GM23248 (cell line): ENCODE measurements around the gene LHFPL2. TPM values are rescaled to one million over a fixed set of nuclear protein-coding genes. Genes with fewer than 3 reads are reported as not detected.
"Not testable (repeated sequence)": the region's sequence is repeated elsewhere in the genome, so short reads cannot be mapped to it uniquely, and the experiment has no call there.

Source experiments
- DNase-seq: peaks from one replicate; pipeline ENCODE4 v3.0.0-alpha.2; 2015
- H2AFZ ChIP-seq: fragments of 200-600 bp; sonication (generic); 2 replicates; pipeline ENCODE4 v1.6.1; 2016; ENCODE audit warnings: antibody characterized with exemption
- H3F3A ChIP-seq: fragments of 200-600 bp; sonication (generic); 2 replicates; pipeline ENCODE4 v1.6.1; 2016; ENCODE audit warnings: mild to moderate bottlenecking, antibody characterized with exemption, mixed run types; ENCODE audit not compliant: insufficient read depth
- H3K27ac ChIP-seq: fragments of 200-600 bp; sonication (generic); 2 replicates; pipeline ENCODE4 v1.5.1; 2016; ENCODE audit warnings: mild to moderate bottlenecking
- H3K27me3 ChIP-seq: fragments of 200-600 bp; sonication (generic); replicated peaks from 2 replicates; pipeline ENCODE4 v1.6.1; 2016; ENCODE audit warnings: mild to moderate bottlenecking; ENCODE audit not compliant: insufficient read depth
- H3K36me3 ChIP-seq: fragments of 200-600 bp; sonication (generic); 2 replicates; pipeline ENCODE4 v1.6.1; 2016; ENCODE audit warnings: low read depth, mild to moderate bottlenecking
- H3K4me1 ChIP-seq: fragments of 200-600 bp; sonication (generic); 2 replicates; pipeline ENCODE4 v1.6.1; 2016; ENCODE audit warnings: mild to moderate bottlenecking; ENCODE audit not compliant: insufficient read depth
- H3K4me2 ChIP-seq: fragments of 200-600 bp; sonication (generic); one replicate; pipeline ENCODE4 v1.6.1; 2016; ENCODE audit warnings: mild to moderate bottlenecking; ENCODE audit not compliant: unreplicated experiment
- H3K4me3 ChIP-seq: fragments of 200-600 bp; sonication (generic); 2 replicates; pipeline ENCODE4 v1.5.1; 2016; ENCODE audit warnings: mild to moderate bottlenecking
- H3K79me2 ChIP-seq: fragments of 200-600 bp; sonication (generic); 2 replicates; pipeline ENCODE4 v1.6.1; 2016; ENCODE audit warnings: mild to moderate bottlenecking; ENCODE audit not compliant: insufficient read depth
- H3K9ac ChIP-seq: fragments of 200-600 bp; sonication (generic); 2 replicates; pipeline ENCODE4 v1.6.1; 2016; ENCODE audit warnings: mild to moderate bottlenecking
- H3K9me2 ChIP-seq: fragments of 200-600 bp; sonication (generic); 2 replicates; pipeline ENCODE4 v1.6.1; 2016; ENCODE audit warnings: mixed run types, mild to moderate bottlenecking, moderate library complexity; ENCODE audit not compliant: insufficient read depth
- H3K9me3 ChIP-seq: fragments of 200-600 bp; sonication (generic); one replicate; pipeline ENCODE4 v1.6.1; 2017; ENCODE audit warnings: low read depth
- H4K20me1 ChIP-seq: fragments of 200-600 bp; sonication (generic); 2 replicates; pipeline ENCODE4 v1.6.0; 2016; ENCODE audit not compliant: insufficient read depth
- EZH2 ChIP-seq: fragments of 200-600 bp; sonication (generic); IDR thresholded peaks from 2 replicates; pipeline ENCODE4 v1.6.1; 2018; ENCODE audit warnings: antibody characterized with exemption, mild to moderate bottlenecking; ENCODE audit not compliant: insufficient read depth, poor library complexity, severe bottlenecking
- EZH2phosphoT487 ChIP-seq: fragments of 200-600 bp; sonication (generic); IDR thresholded peaks from 2 replicates; pipeline ENCODE4 v1.6.1; 2018; ENCODE audit warnings: antibody characterized with exemption, moderate library complexity, mild to moderate bottlenecking, low read depth; ENCODE audit not compliant: insufficient read depth
- WGBS, 2 experiments: methylation state at CpG; one replicate each; pipeline ENCODE4 v1.1.6; 2015 to 2017; ENCODE audit warnings: low lambda C conversion rate in 2 of 2, low coverage in 1 of 2; ENCODE audit errors: missing lambda C conversion rate in 2 of 2; 5-methylcytosine and 5-hydroxymethylcytosine counted together
- in situ Hi-C: fragments of 300-500 bp; cut with MboI; formaldehyde crosslinking; loops from 2 replicates; pipeline ENCODE4 v1.15.0; 2020
- polyA plus RNA-seq: library from polyadenylated mRNA; unstranded; fragments of >200 nt; fragmentation: Nextera tagmentation; extraction: Ambion mirVana; gene quantifications from 2 replicates; pipeline ENCODE4 v1.2.1, GENCODE V29; 2016
- total RNA-seq: library from RNA; depleted of rRNA; stranded (reverse); fragments of >200 nt; shearing (Covaris generic); gene quantifications from 2 replicates; pipeline ENCODE4 v1.2.3, GENCODE V29; 2014

Gene LHFPL2
- total and polyA plus RNA-seq, 2 experiments from 2014 or later: 8.0 to 13.7 TPM

DNA sequence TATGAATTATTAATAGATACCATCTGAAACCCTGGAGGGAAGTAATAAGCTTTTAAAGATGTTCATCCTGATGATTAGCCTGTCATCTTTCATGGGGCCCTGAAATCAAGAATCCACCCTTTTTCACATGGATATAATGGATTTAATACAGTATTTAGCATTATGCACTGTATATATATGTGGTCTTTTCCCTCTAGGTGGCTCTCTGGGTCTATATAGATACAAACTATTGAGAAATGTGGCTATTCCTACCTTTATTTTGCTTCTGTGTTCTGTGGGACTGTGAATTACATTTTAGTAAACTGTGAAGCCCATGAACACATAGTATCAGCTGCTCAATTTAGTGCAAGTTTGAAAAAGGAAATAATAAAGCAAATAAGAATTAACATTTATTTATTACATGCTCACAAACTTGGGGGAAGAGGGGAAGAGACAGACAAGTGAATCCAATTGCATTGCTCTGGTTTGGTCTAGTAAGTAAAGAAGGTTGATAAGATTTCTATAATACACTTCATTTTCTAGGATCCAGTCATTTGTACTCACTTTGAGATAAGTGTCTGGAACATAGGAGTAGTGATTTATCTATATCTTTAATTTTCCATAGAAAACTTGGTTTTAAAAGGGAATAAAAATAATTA is 176.0 kb downstream of the LHFPL2 start:
- peaks cover 3% of the 10 kb centered on the region; the same call in 1 of the 2 replicates for H3K4me1 ChIP-seq
- no peaks in the 10 kb centered on the region for H3K27me3 ChIP-seq
- no peaks in the 10 kb centered on the region for H3K36me3 ChIP-seq
- no peak overlapping the region for H2AFZ ChIP-seq
- peaks cover 7% of the 10 kb centered on the region; the same call in 1 of the 2 replicates for H3K79me2 ChIP-seq
- no peak overlapping the region for H3K4me2 ChIP-seq
- no peak overlapping the region for H3K9ac ChIP-seq
- H3K9me2 ChIP-seq: no peaks in the 10 kb centered on the region
- no peak overlapping the region for H3K4me3 ChIP-seq
- no peaks in the 10 kb centered on the region for H3K9me3 ChIP-seq
- H4K20me1 ChIP-seq: no peaks in the 10 kb centered on the region
- no peaks in the 10 kb centered on the region for H3F3A ChIP-seq
- TF ChIP-seq EZH2 (no peak), EZH2phosphoT487 (no peak)
- no peak overlapping the region for H3K27ac ChIP-seq
- in situ Hi-C loops: no loop called here
- peak; percentile 60 for DNase-seq

DNA sequence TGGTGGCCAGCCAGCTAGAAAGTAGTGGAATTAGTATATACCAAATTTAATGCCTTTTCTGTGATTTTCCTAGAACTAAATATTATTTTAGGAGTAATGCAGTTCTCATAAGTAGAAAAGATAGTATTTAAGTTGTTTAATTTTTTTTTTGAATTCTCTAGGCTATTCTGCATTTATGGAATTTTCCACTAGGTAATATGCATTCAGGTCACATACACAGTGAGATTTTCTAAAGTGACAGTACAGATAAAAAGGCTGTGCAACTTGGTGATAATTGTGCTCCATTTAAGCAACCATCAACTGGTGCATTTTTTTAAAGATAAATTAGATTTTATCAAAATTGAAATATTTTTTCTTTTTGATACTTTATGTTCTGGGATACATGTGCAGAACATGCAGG is 176.7 kb downstream of the LHFPL2 start:
- Histone ChIP-seq H3F3A (no peaks in the 10 kb centered on the region), H3K4me3 (no peak overlapping the region), H3K4me1 (peaks cover 3% of the 10 kb centered on the region; the same call in 1 of the 2 replicates), H3K9ac (no peak overlapping the region), H3K9me2 (no peaks in the 10 kb centered on the region), H3K4me2 (no peak overlapping the region), H3K27ac (no peak overlapping the region), H3K36me3 (no peaks in the 10 kb centered on the region), H3K27me3 (no peaks in the 10 kb centered on the region), H4K20me1 (no peaks in the 10 kb centered on the region), H2AFZ (no peak overlapping the region), H3K9me3 (no peaks in the 10 kb centered on the region), H3K79me2 (peaks cover 7% of the 10 kb centered on the region; the same call in 1 of the 2 replicates)
- in situ Hi-C loops: no loop called here
- DNase-seq: no peak
- TF ChIP-seq EZH2phosphoT487: no peak
- no peak for TF ChIP-seq EZH2

DNA sequence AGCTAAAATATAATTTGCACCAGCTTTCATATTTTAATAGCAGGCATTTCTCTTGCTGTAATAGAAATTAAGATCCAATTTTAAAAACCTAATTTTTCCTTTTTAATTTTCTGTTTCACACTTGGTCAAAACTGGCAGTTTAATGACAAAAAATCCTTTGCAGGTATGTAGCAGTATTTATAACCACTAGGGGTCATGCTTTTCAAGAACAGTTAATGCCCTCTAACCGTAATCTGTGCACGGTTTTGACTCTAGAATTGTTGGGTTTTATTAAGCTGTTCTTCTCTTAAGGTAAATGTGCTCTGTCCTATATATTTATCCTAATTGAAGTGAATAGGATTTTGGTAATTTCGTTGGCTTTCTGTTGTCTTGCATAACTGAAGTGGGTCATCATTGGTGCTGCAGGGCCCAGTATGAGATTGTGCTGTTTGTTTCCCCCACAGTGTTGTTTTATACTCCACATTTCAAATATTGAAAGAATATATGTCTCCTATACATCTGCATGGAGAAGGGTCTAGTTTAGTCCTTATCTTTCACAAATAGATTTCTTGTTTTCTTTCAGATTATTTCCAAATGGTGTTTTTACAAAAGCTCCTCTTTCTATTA is 180.7 kb downstream of the LHFPL2 start:
- Histone ChIP-seq H3K27ac (no peak overlapping the region), H3K4me2 (no peak overlapping the region), H2AFZ (no peak overlapping the region), H3K9ac (no peak overlapping the region), H3K27me3 (no peaks in the 10 kb centered on the region), H3K79me2 (peaks cover 7% of the 10 kb centered on the region; the same call in 1 of the 2 replicates), H3K9me2 (no peaks in the 10 kb centered on the region), H3K9me3 (no peaks in the 10 kb centered on the region), H4K20me1 (peaks cover 4% of the 10 kb centered on the region; the same call in 1 of the 2 replicates), H3K36me3 (no peaks in the 10 kb centered on the region), H3K4me1 (no peaks in the 10 kb centered on the region), H3F3A (no peaks in the 10 kb centered on the region), H3K4me3 (no peak overlapping the region)
- TF ChIP-seq EZH2phosphoT487: no peak
- TF ChIP-seq EZH2: no peak
- WGBS, 2 experiments: 8 to 13% methylated on average over 3 of the region's 3 CpGs
- peak; percentile 80 for DNase-seq
- in situ Hi-C loops: no loop called here

DNA sequence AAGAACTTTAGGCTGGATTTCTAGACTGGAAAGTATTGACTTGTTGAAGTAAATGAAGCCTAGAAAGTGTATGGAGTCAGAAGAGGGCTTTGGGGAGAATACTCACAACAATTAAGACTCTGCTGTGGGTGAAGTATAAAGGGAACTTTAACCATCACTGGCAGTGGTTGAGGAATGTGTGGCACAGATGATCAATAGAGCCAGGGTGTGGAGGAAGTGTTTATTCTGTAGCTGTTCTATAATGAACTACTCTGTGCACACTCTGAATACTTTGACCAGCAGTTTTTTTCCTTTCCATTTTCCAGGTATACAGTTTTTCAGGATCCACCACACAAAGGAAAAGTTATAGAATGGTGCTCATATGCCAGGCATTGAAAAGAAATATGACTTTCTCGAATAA is 181.4 kb downstream of the LHFPL2 start:
- Histone ChIP-seq H3K9me2 (no peaks in the 10 kb centered on the region), H3K4me2 (no peak overlapping the region), H2AFZ (no peak overlapping the region), H3K9ac (no peak overlapping the region), H3K36me3 (no peaks in the 10 kb centered on the region), H3F3A (no peaks in the 10 kb centered on the region), H3K79me2 (peaks cover 7% of the 10 kb centered on the region; the same call in 1 of the 2 replicates), H3K9me3 (no peaks in the 10 kb centered on the region), H3K4me3 (no peak overlapping the region), H3K4me1 (no peaks in the 10 kb centered on the region), H4K20me1 (peaks cover 4% of the 10 kb centered on the region; the same call in 1 of the 2 replicates), H3K27ac (no peak overlapping the region), H3K27me3 (no peaks in the 10 kb centered on the region)
- WGBS, 2 experiments: 97 to 98% methylated on average over 1 of the region's 1 CpG
- no peak for DNase-seq
- no peak for TF ChIP-seq EZH2
- TF ChIP-seq EZH2phosphoT487: no peak
- in situ Hi-C loops: no loop called here

DNA sequence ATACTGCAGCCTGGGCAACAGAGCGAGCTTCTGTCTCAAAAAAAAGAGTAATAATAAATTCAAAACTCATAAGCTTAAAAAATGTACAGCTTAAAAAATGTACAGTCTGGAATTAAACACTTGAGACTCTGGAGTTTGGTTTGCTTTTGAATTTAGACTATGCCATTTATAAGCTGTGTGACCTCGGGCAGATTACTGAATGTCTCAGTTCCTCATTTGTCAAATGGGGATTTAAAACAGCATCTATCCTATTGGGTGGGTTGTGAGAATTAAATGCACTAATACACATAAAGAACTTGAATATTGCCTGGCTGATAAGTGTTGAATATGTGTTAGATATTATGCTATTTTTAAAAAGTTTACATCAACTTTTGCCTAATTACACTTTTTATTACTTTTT is 189.7 kb downstream of the LHFPL2 start:
- WGBS, 2 experiments: 74 to 78% methylated on average over 2 of the region's 2 CpGs
- Histone ChIP-seq H3K9me3 (no peaks in the 10 kb centered on the region), H2AFZ (no peak overlapping the region), H3K9ac (no peak overlapping the region), H3K4me1 (no peaks in the 10 kb centered on the region), H3K27ac (no peak overlapping the region), H3K4me3 (no peak overlapping the region), H3K4me2 (no peak overlapping the region), H3K36me3 (no peaks in the 10 kb centered on the region; the same call in 1 of the 2 replicates), H3K27me3 (no peaks in the 10 kb centered on the region), H4K20me1 (peaks cover 4% of the 10 kb centered on the region; the same call in 1 of the 2 replicates), H3K9me2 (no peaks in the 10 kb centered on the region), H3K79me2 (no peaks in the 10 kb centered on the region), H3F3A (no peaks in the 10 kb centered on the region)
- DNase-seq: no peak
- in situ Hi-C loops: no loop called here
- no peak for TF ChIP-seq EZH2
- TF ChIP-seq EZH2phosphoT487: no peak

DNA sequence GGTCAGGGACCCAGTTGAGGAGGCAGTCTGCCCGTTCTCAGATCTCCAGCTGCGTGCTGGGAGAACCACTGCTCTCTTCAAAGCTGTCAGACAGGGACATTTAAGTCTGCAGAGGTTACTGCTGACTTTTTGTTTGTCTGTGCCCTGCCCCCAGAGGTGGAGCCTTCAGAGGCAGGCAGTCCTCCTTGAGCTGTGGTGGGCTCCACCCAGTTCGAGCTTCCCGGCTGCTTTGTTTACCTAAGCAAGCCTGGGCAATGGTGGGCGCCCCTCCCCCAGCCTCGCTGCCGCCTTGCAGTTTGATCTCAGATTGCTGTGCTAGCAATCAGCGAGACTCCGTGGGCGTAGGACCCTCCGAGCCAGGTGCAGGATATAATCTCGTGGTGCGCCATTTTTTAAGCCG is 191.1 kb downstream of the LHFPL2 start:
- H3K9me3 ChIP-seq, H3K79me2 ChIP-seq, H3F3A ChIP-seq, H3K27me3 ChIP-seq, H3K9ac ChIP-seq, H3K9me2 ChIP-seq, H3K4me1 ChIP-seq, DNase-seq, H3K36me3 ChIP-seq, in situ Hi-C loops, H2AFZ ChIP-seq, H3K4me2 ChIP-seq, H3K27ac ChIP-seq, H4K20me1 ChIP-seq, H3K4me3 ChIP-seq: not testable (repeated sequence)
- 80 to 85% methylated on average over 8 to 14 of the region's 14 CpGs for WGBS, 2 experiments
